ENCODE data around the gene BANK1. TPM values are rescaled to one million over a fixed set of nuclear protein-coding genes. Genes with fewer than 3 reads are reported as not detected.

Gene BANK1
- polyA plus RNA-seq, 1 of the 3 experiments (the other 2 are of a cell fraction): not detected

GRCh38 chr4:101993002-101993841 is 202.7 kb downstream of the BANK1 start:
- DNase-seq: no peak
- no peaks in the 10 kb centered on the region for H3K9me3 ChIP-seq
- TF ChIP-seq MEF2A (IDR thresholded peaks at IDR 0.05; ENCODE audit: borderline replicate concordance, low read depth): no peak
- H3K27ac ChIP-seq (ENCODE audit: low read depth in 2 of 2, low read length in 1 of 2): peak overlapping the region in 1 of 2 experiments; percentile 35; a peak in 1 of 4 replicates
- no peaks in the 10 kb centered on the region for H4K20me1 ChIP-seq (ENCODE audit: insufficient read depth)
- H3K9ac ChIP-seq: no peak overlapping the region
- no peaks in the 10 kb centered on the region for H3K79me2 ChIP-seq (ENCODE audit: insufficient read depth)
- POLR2A ChIA-PET: no interaction called here
- CTCF ChIA-PET: interaction anchor here (0.6 to 0.8 kb wide), 3 partner anchors 10 to 1382 kb away, joined by 3 to 4 read pairs (median 3); no protein-coding TSS in a partner anchor
- no peaks in the 10 kb centered on the region for H3K9me2 ChIP-seq
- WGBS (ENCODE audit: low lambda C conversion rate): 82% methylated on average over 5 of the region's 5 CpGs
- H3K4me2 ChIP-seq: no peak overlapping the region
- peak overlapping the region; percentile 40; the same call in 1 of the 2 replicates for H2AFZ ChIP-seq (ENCODE audit: low read depth)
- H3K4me1 ChIP-seq (ENCODE audit: control insufficient read depth in 1 of 2, insufficient read depth in 2 of 2, low read depth in 1 of 2, low read length in 1 of 2): peaks cover 0 to 2% of the 10 kb centered on the region in 2 experiments; a peak in 2 of 4 replicates
- no peak overlapping the region for H3K4me3 ChIP-seq (ENCODE audit: low read depth in 2 of 2, low read length in 1 of 2)
- no peaks in the 10 kb centered on the region for H3K27me3 ChIP-seq (ENCODE audit: insufficient read depth)
- H3K36me3 ChIP-seq (replicated peaks in 1 of 2; ENCODE audit: control insufficient read depth in 1 of 2, insufficient read depth in 2 of 2, low read length in 1 of 2): no peaks in the 10 kb centered on the region
- H3F3A ChIP-seq (replicated peaks; ENCODE audit: insufficient read depth): no peaks in the 10 kb centered on the region

DNA sequence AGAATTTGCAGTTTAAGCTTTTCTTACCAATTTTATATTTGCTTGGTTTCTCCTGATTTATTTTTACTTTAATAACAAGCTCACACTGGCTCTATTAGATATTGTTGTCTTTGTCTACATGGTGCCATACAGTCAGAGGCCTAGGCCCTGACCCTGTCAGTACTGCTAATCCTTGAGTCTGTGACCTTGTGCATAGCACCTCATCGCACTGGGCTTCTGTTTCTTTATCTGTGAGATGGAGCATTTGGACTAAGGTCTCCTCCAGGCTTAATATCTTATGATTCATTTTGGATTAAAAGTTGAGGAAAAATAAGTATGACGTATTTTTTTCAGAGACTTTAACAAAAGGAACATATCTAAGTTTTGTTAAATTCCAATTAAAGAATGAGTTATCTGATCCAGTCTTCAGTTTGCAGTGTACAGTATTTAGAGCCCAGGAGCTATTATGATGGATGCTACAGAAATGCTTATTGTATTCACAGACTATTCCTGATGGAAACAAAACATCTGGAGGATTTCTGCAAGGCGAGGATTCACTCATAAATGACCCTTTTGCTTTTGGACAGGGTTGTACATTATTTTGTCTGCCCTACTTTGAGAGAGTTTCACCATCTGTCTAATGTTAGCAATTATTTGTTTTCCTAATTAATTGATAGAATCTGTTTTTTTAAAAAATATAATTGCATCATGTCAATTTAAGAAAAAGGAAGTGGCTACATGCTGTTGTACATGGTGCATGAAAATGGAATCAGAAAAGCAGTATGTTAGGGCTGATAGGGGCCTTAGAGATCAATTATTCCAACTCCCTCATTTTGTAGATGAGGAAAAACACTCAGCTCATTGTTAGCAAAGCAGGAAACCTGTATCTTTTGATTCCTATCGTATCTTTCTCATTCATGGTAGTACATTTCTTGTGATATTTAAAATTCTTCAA is 203.6 kb downstream of the BANK1 start:
- no peak for DNase-seq
- Histone ChIP-seq H3F3A (replicated peaks; ENCODE audit: insufficient read depth) (no peaks in the 10 kb centered on the region), H3K27me3 (ENCODE audit: insufficient read depth) (no peaks in the 10 kb centered on the region), H3K4me3 (ENCODE audit: low read depth in 2 of 2, low read length in 1 of 2) (no peak overlapping the region), H3K4me2 (no peak overlapping the region), H4K20me1 (ENCODE audit: insufficient read depth) (no peaks in the 10 kb centered on the region), H3K36me3 (replicated peaks in 1 of 2; ENCODE audit: control insufficient read depth in 1 of 2, insufficient read depth in 2 of 2, low read length in 1 of 2) (no peaks in the 10 kb centered on the region), H3K9ac (no peak overlapping the region), H2AFZ (ENCODE audit: low read depth) (peak overlapping the region; percentile 40; the same call in 1 of the 2 replicates), H3K27ac (ENCODE audit: low read depth in 2 of 2, low read length in 1 of 2) (peak overlapping the region in 1 of 2 experiments; percentile 35; a peak in 2 of 4 replicates), H3K9me2 (no peaks in the 10 kb centered on the region), H3K4me1 (ENCODE audit: control insufficient read depth in 1 of 2, insufficient read depth in 2 of 2, low read depth in 1 of 2, low read length in 1 of 2) (peaks cover 0 to 2% of the 10 kb centered on the region in 2 experiments; a peak in 2 of 4 replicates), H3K79me2 (ENCODE audit: insufficient read depth) (no peaks in the 10 kb centered on the region), H3K9me3 (no peaks in the 10 kb centered on the region)
- ChIA-PET POLR2A (no interaction called here), CTCF (interaction anchor here (0.6 to 0.8 kb wide), 2 partner anchors 10 to 279 kb away, joined by 3 to 4 read pairs; no protein-coding TSS in a partner anchor)
- WGBS (ENCODE audit: low lambda C conversion rate): 57% methylated on average over 4 of the region's 4 CpGs
- TF ChIP-seq CHD2 (IDR thresholded peaks at IDR 0.05; ENCODE audit: low read length, partially characterized antibody) (peak; percentile 17), PBX3 (IDR thresholded peaks at IDR 0.05) (no peak), JUND (IDR thresholded peaks at IDR 0.05) (no peak), RFX5 (IDR thresholded peaks at IDR 0.05; ENCODE audit: low read length) (no peak), TAF1 (IDR thresholded peaks at IDR 0.05; ENCODE audit: borderline replicate concordance, low read depth, low read length) (no peak), MEF2A (IDR thresholded peaks at IDR 0.05; ENCODE audit: borderline replicate concordance, low read depth) (no peak), EP300 (IDR thresholded peaks at IDR 0.05; ENCODE audit: borderline replicate concordance in 1 of 2, low read depth in 1 of 2, low read length in 1 of 2) (peak in 1 of 2 experiments; percentile 26; a peak in 1 of 4 replicates)
